Activated CD4-positive, alpha-beta T cell treated with anti-CD3 and anti-CD28 coated beads, Interleukin-2, amount 10 ng/mL, durations not matched to agents 24 days and 14 days (primary cell): Measurements from ENCODE around the gene ANKRD33B. TPM values are rescaled to one million over a fixed set of nuclear protein-coding genes. Genes with fewer than 3 reads are reported as not detected.
"Not testable (repeated sequence)": the region's sequence is repeated elsewhere in the genome, so short reads cannot be mapped to it uniquely, and the experiment has no call there.

ENCODE experiments used
- DNase-seq: peaks from one replicate; pipeline ENCODE4 v3.0.0; 2022
- H3K27ac Mint-ChIP-seq: one replicate; pipeline ENCODE4 v1.8.0; 2022; ENCODE audit warnings: mild to moderate bottlenecking, mixed read lengths
- H3K27me3 Mint-ChIP-seq: one replicate; pipeline ENCODE4 v1.8.0; 2022; ENCODE audit warnings: mixed read lengths
- H3K36me3 Mint-ChIP-seq: one replicate; pipeline ENCODE4 v1.8.0; 2022; ENCODE audit warnings: low read depth, mild to moderate bottlenecking, mixed read lengths
- H3K4me1 Mint-ChIP-seq: one replicate; pipeline ENCODE4 v1.8.0; 2021; ENCODE audit warnings: mixed read lengths
- H3K4me3 Mint-ChIP-seq: one replicate; pipeline ENCODE4 v1.8.0; 2022; ENCODE audit warnings: mild to moderate bottlenecking, moderate library complexity, mixed read lengths
- H3K9me3 Mint-ChIP-seq: one replicate; pipeline ENCODE4 v1.8.0; 2021; ENCODE audit warnings: mixed read lengths
- intact Hi-C: fragments of 100-400 bp; cut with micrococcal nuclease; formaldehyde crosslinking; loops from one replicate; pipeline ENCODE4 v1.15.1; 2023
- total RNA-seq: library from RNA; stranded (reverse); gene quantifications from 2 replicates; pipeline ENCODE4 v1.2.3, GENCODE V29; 2022

Gene ANKRD33B
- total RNA-seq, 1 donor from 2014 or later, result 21.7 TPM

GRCh38 chr5:10573487-10574145 lies 9.7 kb downstream of the ANKRD33B start:
- peaks cover 13% of the 10 kb centered on the region for H3K4me1 Mint-ChIP-seq
- intact Hi-C loops, result no loop called here

GRCh38 chr5:10574879-10575278 lies 11.0 kb downstream of the ANKRD33B start:
- H3K4me3 Mint-ChIP-seq, DNase-seq: not testable (repeated sequence)
- intact Hi-C loops, result loop anchor here (5.0 kb wide), 1 partner anchor 133 kb away; the partner anchor contains the start of gene ROPN1L

More at GRCh38 chr5:10573487-10574145, 9.7 kb downstream of the ANKRD33B start:
- Mint-ChIP-seq H3K9me3 (no peaks in the 10 kb centered on the region), H3K27me3 (no peaks in the 10 kb centered on the region), H3K27ac (no peak overlapping the region), H3K4me3 (no peak overlapping the region), H3K36me3 (peaks cover 3% of the 10 kb centered on the region)
- no peak for DNase-seq

GRCh38 chr5:10576121-10576789 lies 12.4 kb downstream of the ANKRD33B start:
- DNase-seq, result no peak
- Mint-ChIP-seq H3K36me3 (peaks cover 3% of the 10 kb centered on the region), H3K4me3 (no peak overlapping the region), H3K9me3 (no peaks in the 10 kb centered on the region), H3K27me3 (no peaks in the 10 kb centered on the region), H3K27ac (no peak overlapping the region), H3K4me1 (peaks cover 35% of the 10 kb centered on the region)
- intact Hi-C loops, result loop anchor here (5.0 kb wide), 1 partner anchor 134 kb away; the partner anchor contains the start of gene ROPN1L

More at GRCh38 chr5:10574879-10575278, 11.0 kb downstream of the ANKRD33B start:
- not testable (repeated sequence) for H3K27me3 Mint-ChIP-seq, H3K36me3 Mint-ChIP-seq, H3K27ac Mint-ChIP-seq, H3K9me3 Mint-ChIP-seq
- H3K4me1 Mint-ChIP-seq, result peaks cover 23% of the 10 kb centered on the region

GRCh38 chr5:10576790-10577189 lies 12.9 kb downstream of the ANKRD33B start:
- no peak for DNase-seq
- Mint-ChIP-seq H3K4me1 (peaks cover 40% of the 10 kb centered on the region), H3K36me3 (peaks cover 3% of the 10 kb centered on the region), H3K27ac (peak overlapping the region; percentile 13), H3K27me3 (no peaks in the 10 kb centered on the region), H3K4me3 (no peak overlapping the region), H3K9me3 (no peaks in the 10 kb centered on the region)
- intact Hi-C loops, result loop anchor here (5.0 kb wide), 1 partner anchor 134 kb away; the partner anchor contains the start of gene ROPN1L

GRCh38 chr5:10577371-10578292 lies 13.8 kb downstream of the ANKRD33B start:
- Mint-ChIP-seq H3K4me1 (peaks cover 42% of the 10 kb centered on the region), H3K27ac (peak overlapping the region; percentile 7), H3K36me3 (peaks cover 5% of the 10 kb centered on the region), H3K4me3 (peak overlapping the region; percentile 3), H3K9me3 (no peaks in the 10 kb centered on the region), H3K27me3 (no peaks in the 10 kb centered on the region)
- intact Hi-C loops, result loop anchor here (5.0 kb wide), 1 partner anchor 135 kb away; the partner anchor contains the start of gene ROPN1L
- no peak for DNase-seq

GRCh38 chr5:10578293-10578665 lies 14.4 kb downstream of the ANKRD33B start:
- Mint-ChIP-seq H3K4me1 (peaks cover 42% of the 10 kb centered on the region), H3K36me3 (peaks cover 6% of the 10 kb centered on the region), H3K4me3 (peak overlapping the region; percentile 3), H3K9me3 (no peaks in the 10 kb centered on the region), H3K27me3 (no peaks in the 10 kb centered on the region), H3K27ac (peak overlapping the region; percentile 7)
- no peak for DNase-seq
- intact Hi-C loops, result loop anchor here (5.0 kb wide), 1 partner anchor 136 kb away; the partner anchor contains the start of gene ROPN1L

GRCh38 chr5:10578869-10579268 lies 15.0 kb downstream of the ANKRD33B start:
- DNase-seq, result peak; percentile 70

GRCh38 chr5:10579536-10580521 lies 16.0 kb downstream of the ANKRD33B start:
- H3K36me3 Mint-ChIP-seq, result peaks cover 9% of the 10 kb centered on the region
- H3K27me3 Mint-ChIP-seq, result peaks cover 2% of the 10 kb centered on the region
- H3K4me1 Mint-ChIP-seq, result peaks cover 51% of the 10 kb centered on the region
- DNase-seq, result no peak
- H3K4me3 Mint-ChIP-seq, result peak overlapping the region; percentile 59
- intact Hi-C loops, result loop anchor here (1.0 to 5.0 kb wide), 4 partner anchors 16 to 138 kb away; partner anchors contain the start of genes ANKRD33B and ROPN1L
- H3K9me3 Mint-ChIP-seq, result no peaks in the 10 kb centered on the region
- peak overlapping the region; percentile 57 for H3K27ac Mint-ChIP-seq

More at GRCh38 chr5:10578869-10579268, 15.0 kb downstream of the ANKRD33B start:
- H3K27me3 Mint-ChIP-seq, result peaks cover 2% of the 10 kb centered on the region
- no peak overlapping the region for H3K27ac Mint-ChIP-seq
- peaks cover 46% of the 10 kb centered on the region for H3K4me1 Mint-ChIP-seq
- peak overlapping the region; percentile 15 for H3K4me3 Mint-ChIP-seq
- intact Hi-C loops, result loop anchor here (1.0 to 5.0 kb wide), 4 partner anchors 15 to 137 kb away; partner anchors contain the start of genes ANKRD33B and ROPN1L
- H3K9me3 Mint-ChIP-seq, result no peaks in the 10 kb centered on the region
- H3K36me3 Mint-ChIP-seq, result peaks cover 7% of the 10 kb centered on the region

GRCh38 chr5:10580531-10581423 lies 16.9 kb downstream of the ANKRD33B start:
- Mint-ChIP-seq H3K4me1 (peaks cover 59% of the 10 kb centered on the region), H3K9me3 (no peaks in the 10 kb centered on the region), H3K27ac (peak overlapping the region; percentile 48), H3K4me3 (no peak overlapping the region), H3K36me3 (peaks cover 11% of the 10 kb centered on the region), H3K27me3 (peaks cover 2% of the 10 kb centered on the region)
- DNase-seq, result no peak
- intact Hi-C loops, result no loop called here

GRCh38 chr5:10581424-10581748 lies 17.5 kb downstream of the ANKRD33B start:
- no peak overlapping the region for H3K4me3 Mint-ChIP-seq
- peaks cover 65% of the 10 kb centered on the region for H3K4me1 Mint-ChIP-seq
- peaks cover 2% of the 10 kb centered on the region for H3K27me3 Mint-ChIP-seq
- H3K9me3 Mint-ChIP-seq, result no peaks in the 10 kb centered on the region
- no peak for DNase-seq
- intact Hi-C loops, result no loop called here
- peak overlapping the region; percentile 2 for H3K27ac Mint-ChIP-seq
- H3K36me3 Mint-ChIP-seq, result peaks cover 11% of the 10 kb centered on the region

GRCh38 chr5:10581867-10582511 lies 18.1 kb downstream of the ANKRD33B start:
- intact Hi-C loops, result no loop called here

More at GRCh38 chr5:10581867-10582511, 18.1 kb downstream of the ANKRD33B start:
- peaks cover 64% of the 10 kb centered on the region for H3K4me1 Mint-ChIP-seq
- H3K9me3 Mint-ChIP-seq, result no peaks in the 10 kb centered on the region
- H3K36me3 Mint-ChIP-seq, result peaks cover 11% of the 10 kb centered on the region
- H3K4me3 Mint-ChIP-seq, result no peak overlapping the region
- peak overlapping the region; percentile 49 for H3K27ac Mint-ChIP-seq
- no peak for DNase-seq
- peaks cover 2% of the 10 kb centered on the region for H3K27me3 Mint-ChIP-seq
